Measurements from ENCODE around the gene SPDYE2B.
"Not testable (repeated sequence)": the region's sequence is repeated elsewhere in the genome, so short reads cannot be mapped to it uniquely, and the experiment has no call there.

DNA sequence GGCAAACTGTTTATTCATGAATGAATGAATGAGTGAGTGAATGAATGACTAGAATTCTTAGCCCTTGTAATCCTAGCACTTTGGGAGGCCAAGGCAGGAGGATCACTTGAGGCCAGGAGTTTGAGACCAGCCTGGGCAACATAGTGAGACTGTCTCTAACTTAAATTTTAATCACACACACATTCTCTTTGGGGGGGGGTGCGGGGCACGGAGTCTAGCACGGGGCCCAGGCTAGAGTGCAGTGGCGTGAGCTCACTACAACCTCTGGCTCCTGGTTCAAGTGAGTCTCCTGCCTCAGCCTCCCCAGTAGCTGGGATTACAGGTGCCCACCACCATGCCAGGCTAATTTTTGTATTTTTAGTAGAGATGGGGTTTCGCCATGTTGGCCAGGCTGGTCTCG, 40.5 kb downstream of the SPDYE2B start:
- TF ChIP-seq EZH2 (IDR thresholded peaks at IDR 0.05; ENCODE audit: insufficient read depth, poor library complexity, severe bottlenecking); EZH2phosphoT487 (IDR thresholded peaks at IDR 0.05; ENCODE audit: insufficient read depth, low read depth): not testable (repeated sequence)

All from GM23248 (cell line).